Measurements from ENCODE around the gene AP3B1.

GRCh38 chr5:77981820-77982219, 312.7 kb downstream of the AP3B1 start:
- TF ChIP-seq CTCF (IDR thresholded peaks at IDR 0.05), result no peak
- TF ChIP-seq EZH2 (IDR thresholded peaks at IDR 0.05; ENCODE audit: borderline replicate concordance, insufficient read depth, low read depth, low read length, poor library complexity, severe bottlenecking), result no peak
